HCT116 (cell line): Measurements from ENCODE around the gene FAM120A. TPM values are rescaled to one million over a fixed set of nuclear protein-coding genes. Genes with fewer than 3 reads are reported as not detected.

ENCODE experiments used
- ATAC-seq: fragments of 200-7000 bp; cut with Tn5 transposase; 2 replicates; pipeline ENCODE4 v1.9.1; 2020; ENCODE audit warnings: mild to moderate bottlenecking, moderate library complexity
- BruUV-seq: library from RNA; stranded (reverse); fragments of 400-500 nt; replicated peaks from 2 replicates; lab custom pipeline; 2021; lab: Mats Ljungman, UMichigan
- CTCF ChIA-PET: fragments of 300-600 bp; sonication (Branson Sonifier 250); formaldehyde crosslinking; loops from one replicate; lab custom pipeline; 2021; ENCODE audit warnings: antibody characterized with exemption; lab: Charles Lee
- POLR2A ChIA-PET: fragments of 300-600, 350-600 bp; sonication (Branson Sonifier 250); formaldehyde crosslinking; loops from one replicate; lab custom pipeline; 2021; ENCODE audit warnings: antibody characterized with exemption; lab: Charles Lee
- RAD21 ChIA-PET, 2 experiments: fragments of 300-600 bp; sonication (Branson Sonifier 250); formaldehyde crosslinking; loops; one replicate each; lab custom pipeline; 2023; ENCODE audit warnings: low total read pairs in 2 of 2; ENCODE audit not compliant: uncharacterized antibody in 2 of 2, unreplicated experiment in 2 of 2, low non-redundant PET in 1 of 2; lab: Charles Lee
- DNase-seq: peaks from one replicate; pipeline ENCODE4 v3.0.0-alpha.2; 2010; ENCODE audit warnings: low read depth, low spot score
- H2AFZ ChIP-seq: fragments of 200-600 bp; shearing (Covaris generic), sonication (generic); 2 replicates; pipeline ENCODE4 v1.6.1; 2017; ENCODE audit warnings: low read depth, mixed run types, mixed read lengths, antibody characterized with exemption, low read length; ENCODE audit not compliant: poor library complexity, severe bottlenecking
- H3K27ac ChIP-seq: 2 replicates; pipeline ENCODE4 v1.5.1; 2012; ENCODE audit warnings: low read depth, low read length
- H3K27me3 ChIP-seq: fragments of 200-600 bp; sonication (generic); 2 replicates; pipeline ENCODE4 v1.6.1; 2016; ENCODE audit warnings: mixed run types, low read length, mixed read lengths; ENCODE audit not compliant: insufficient read depth
- H3K36me3 ChIP-seq, 2 experiments: fragments of 200-500 bp in 1 of 2; fragments of 200-600 bp in 1 of 2; sonication (Bioruptor generic) in 1 of 2; sonication (generic) in 1 of 2; 2 replicates each; pipeline versions ENCODE4 v1.5.1 to v1.6.1; 2014 to 2016; ENCODE audit warnings: low read length in 2 of 2, inconsistent platforms in 1 of 2, mixed read lengths in 1 of 2, mixed run types in 1 of 2; ENCODE audit not compliant: insufficient read depth in 2 of 2, control insufficient read depth in 1 of 2
- H3K4me1 ChIP-seq, 2 experiments: fragments of 200-600 bp in 1 of 2; sonication (generic) in 1 of 2; 2 replicates each; pipeline versions ENCODE4 v1.5.1 to v1.6.1; 2012 to 2017; ENCODE audit warnings: low read length in 2 of 2, inconsistent platforms in 1 of 2, mild to moderate bottlenecking in 1 of 2, mixed read lengths in 1 of 2, mixed run types in 1 of 2, moderate library complexity in 1 of 2; ENCODE audit not compliant: insufficient read depth in 2 of 2, control insufficient read depth in 1 of 2
- H3K4me2 ChIP-seq: fragments of 200-600 bp; sonication (generic); 2 replicates; pipeline ENCODE4 v1.6.1; 2017; ENCODE audit warnings: mixed run types, low read length, mixed read lengths
- H3K4me3 ChIP-seq, 2 experiments: fragments of 200-600 bp in 1 of 2; sonication (generic) in 1 of 2; replicated peaks in 1 of 2; 2 replicates each; pipeline ENCODE4 v1.5.1; 2011 to 2016; ENCODE audit warnings: low read length in 2 of 2, control low read depth in 1 of 2, low read depth in 1 of 2, mild to moderate bottlenecking in 1 of 2, mixed read lengths in 1 of 2, mixed run types in 1 of 2
- H3K79me2 ChIP-seq: fragments of 200-600 bp; sonication (generic); 2 replicates; pipeline ENCODE4 v1.6.1; 2017; ENCODE audit warnings: mild to moderate bottlenecking, mixed run types, low read length, moderate library complexity, mixed read lengths; ENCODE audit not compliant: insufficient read depth
- H3K9ac ChIP-seq: fragments of 200-600 bp; sonication (generic); 2 replicates; pipeline ENCODE4 v1.6.1; 2016; ENCODE audit warnings: low read length, mixed read lengths
- H3K9me2 ChIP-seq: fragments of 200-600 bp; sonication (generic), shearing (Covaris generic); 2 replicates; pipeline ENCODE4 v1.6.1; 2017; ENCODE audit warnings: mixed run types, mild to moderate bottlenecking, moderate library complexity; ENCODE audit not compliant: insufficient read depth
- H3K9me3 ChIP-seq, 2 experiments: fragments of 200-500 bp in 1 of 2; fragments of 200-600 bp in 1 of 2; sonication (Bioruptor generic) in 1 of 2; sonication (generic) in 1 of 2; 2 replicates each; pipeline ENCODE4 v1.6.1; 2014 to 2017; ENCODE audit warnings: low read length in 2 of 2, mixed read lengths in 2 of 2, inconsistent platforms in 1 of 2, low read depth in 1 of 2, mild to moderate bottlenecking in 1 of 2, mixed run types in 1 of 2, moderate library complexity in 1 of 2; ENCODE audit not compliant: control insufficient read depth in 1 of 2, insufficient read depth in 1 of 2
- H4K20me1 ChIP-seq: fragments of 200-600 bp; sonication (generic), shearing (Covaris generic); 2 replicates; pipeline ENCODE4 v1.6.1; 2017; ENCODE audit warnings: mixed run types, mild to moderate bottlenecking, moderate library complexity; ENCODE audit not compliant: insufficient read depth
- CBX3 ChIP-seq: IDR thresholded peaks from 2 replicates; pipeline ENCODE4 v1.6.1; 2012; ENCODE audit warnings: low read depth
- CEBPB ChIP-seq: IDR thresholded peaks from 2 replicates; pipeline ENCODE4 v1.6.1; 2012; ENCODE audit warnings: low read depth
- EGR1 ChIP-seq: IDR thresholded peaks from 2 replicates; pipeline ENCODE4 v1.6.1; 2012; ENCODE audit warnings: low read depth
- ELF1 ChIP-seq: IDR thresholded peaks from 2 replicates; pipeline ENCODE4 v1.6.1; 2012; ENCODE audit warnings: low read depth, borderline replicate concordance
- EZH2 ChIP-seq: fragments of 200-600 bp; sonication (generic); IDR thresholded peaks from 2 replicates; pipeline ENCODE4 v1.6.1; 2017; ENCODE audit warnings: antibody characterized with exemption, mixed run types
- FOSL1 ChIP-seq: IDR thresholded peaks from 2 replicates; pipeline ENCODE4 v1.6.1; 2012; ENCODE audit warnings: low read depth
- JUND ChIP-seq: IDR thresholded peaks from 2 replicates; pipeline ENCODE4 v1.6.1; 2012
- POLR2AphosphoS5 ChIP-seq: IDR thresholded peaks from 2 replicates; pipeline ENCODE4 v1.6.1; 2011; ENCODE audit warnings: mild to moderate bottlenecking, low read depth, low read length, moderate library complexity
- YY1 ChIP-seq: IDR thresholded peaks from 2 replicates; pipeline ENCODE4 v1.6.1; 2011; ENCODE audit warnings: low read length, low read depth, moderate library complexity, mild to moderate bottlenecking; ENCODE audit not compliant: insufficient replicate concordance; ENCODE audit errors: extremely low read depth
- ZFX ChIP-seq: fragments of 450-650 bp; IDR thresholded peaks from 2 replicates; pipeline ENCODE4 v1.6.1; 2017
- intact Hi-C: fragments of 100-400 bp; cut with micrococcal nuclease; formaldehyde crosslinking; loops from 2 replicates; pipeline ENCODE4 v1.10.0; 2022
- total RNA-seq: library from RNA; stranded (reverse); gene quantifications from one replicate; pipeline ENCODE4 v1.2.1, GENCODE V29; 2021; ENCODE audit not compliant: unreplicated experiment
- TF ChIP-seq, protein P1 (sequence below): IDR thresholded peaks from 2 replicates; pipeline ENCODE4 v1.6.1; 2011; ENCODE audit warnings: mild to moderate bottlenecking, low read length, moderate library complexity; ENCODE audit not compliant: insufficient replicate concordance; ENCODE audit errors: extremely low read depth
- TF ChIP-seq, protein P2 (sequence below), 3 experiments: fragments of 200-600 bp in 1 of 3; sonication (generic) in 1 of 3; IDR thresholded peaks in 2 of 3; conservative IDR thresholded peaks in 1 of 3; 2 replicates each; pipeline ENCODE4 v1.5.1; 2012 to 2017; ENCODE audit warnings: low read depth in 2 of 3, low read length in 2 of 3, antibody characterized with exemption in 1 of 3, borderline replicate concordance in 1 of 3, control low read depth in 1 of 3, mild to moderate bottlenecking in 1 of 3, mixed read lengths in 1 of 3, mixed run types in 1 of 3, moderate library complexity in 1 of 3; ENCODE audit not compliant: insufficient read depth in 1 of 3

The FAM120A gene
- total RNA-seq, 1 experiment from 2014 or later, result 122 TPM

DNA sequence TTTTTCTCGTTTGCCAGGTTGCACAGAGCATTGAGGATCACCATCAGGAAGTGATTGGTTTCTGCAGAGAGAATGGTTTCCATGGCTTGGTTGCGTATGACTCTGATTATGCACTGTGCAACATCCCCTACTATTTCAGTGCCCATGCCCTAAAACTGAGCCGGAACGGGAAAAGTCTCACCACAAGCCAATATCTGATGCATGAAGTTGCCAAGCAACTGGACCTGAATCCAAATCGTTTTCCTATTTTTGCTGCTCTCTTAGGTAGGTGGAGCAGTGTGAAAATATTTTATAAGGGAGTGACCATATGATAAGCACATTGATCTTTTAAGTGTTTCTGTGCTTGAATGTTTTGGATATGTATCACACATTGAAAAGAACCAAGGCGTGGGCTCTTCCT is 19.6 kb downstream of the FAM120A start:
- no peak for TF ChIP-seq EGR1
- no peak for TF ChIP-seq JUND
- TF ChIP-seq POLR2AphosphoS5, result no peak
- TF ChIP-seq CBX3, result no peak
- no peak for TF ChIP-seq FOSL1
- TF ChIP-seq ELF1, result no peak
- no peak for TF ChIP-seq EZH2
- no peak for TF ChIP-seq CEBPB
- no peak for TF ChIP-seq ZFX
- no peak for TF ChIP-seq YY1
- TF ChIP-seq, protein P1, sequence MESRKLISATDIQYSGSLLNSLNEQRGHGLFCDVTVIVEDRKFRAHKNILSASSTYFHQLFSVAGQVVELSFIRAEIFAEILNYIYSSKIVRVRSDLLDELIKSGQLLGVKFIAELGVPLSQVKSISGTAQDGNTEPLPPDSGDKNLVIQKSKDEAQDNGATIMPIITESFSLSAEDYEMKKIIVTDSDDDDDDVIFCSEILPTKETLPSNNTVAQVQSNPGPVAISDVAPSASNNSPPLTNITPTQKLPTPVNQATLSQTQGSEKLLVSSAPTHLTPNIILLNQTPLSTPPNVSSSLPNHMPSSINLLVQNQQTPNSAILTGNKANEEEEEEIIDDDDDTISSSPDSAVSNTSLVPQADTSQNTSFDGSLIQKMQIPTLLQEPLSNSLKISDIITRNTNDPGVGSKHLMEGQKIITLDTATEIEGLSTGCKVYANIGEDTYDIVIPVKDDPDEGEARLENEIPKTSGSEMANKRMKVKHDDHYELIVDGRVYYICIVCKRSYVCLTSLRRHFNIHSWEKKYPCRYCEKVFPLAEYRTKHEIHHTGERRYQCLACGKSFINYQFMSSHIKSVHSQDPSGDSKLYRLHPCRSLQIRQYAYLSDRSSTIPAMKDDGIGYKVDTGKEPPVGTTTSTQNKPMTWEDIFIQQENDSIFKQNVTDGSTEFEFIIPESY, result no peak
- TF ChIP-seq, protein P2, sequence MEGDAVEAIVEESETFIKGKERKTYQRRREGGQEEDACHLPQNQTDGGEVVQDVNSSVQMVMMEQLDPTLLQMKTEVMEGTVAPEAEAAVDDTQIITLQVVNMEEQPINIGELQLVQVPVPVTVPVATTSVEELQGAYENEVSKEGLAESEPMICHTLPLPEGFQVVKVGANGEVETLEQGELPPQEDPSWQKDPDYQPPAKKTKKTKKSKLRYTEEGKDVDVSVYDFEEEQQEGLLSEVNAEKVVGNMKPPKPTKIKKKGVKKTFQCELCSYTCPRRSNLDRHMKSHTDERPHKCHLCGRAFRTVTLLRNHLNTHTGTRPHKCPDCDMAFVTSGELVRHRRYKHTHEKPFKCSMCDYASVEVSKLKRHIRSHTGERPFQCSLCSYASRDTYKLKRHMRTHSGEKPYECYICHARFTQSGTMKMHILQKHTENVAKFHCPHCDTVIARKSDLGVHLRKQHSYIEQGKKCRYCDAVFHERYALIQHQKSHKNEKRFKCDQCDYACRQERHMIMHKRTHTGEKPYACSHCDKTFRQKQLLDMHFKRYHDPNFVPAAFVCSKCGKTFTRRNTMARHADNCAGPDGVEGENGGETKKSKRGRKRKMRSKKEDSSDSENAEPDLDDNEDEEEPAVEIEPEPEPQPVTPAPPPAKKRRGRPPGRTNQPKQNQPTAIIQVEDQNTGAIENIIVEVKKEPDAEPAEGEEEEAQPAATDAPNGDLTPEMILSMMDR (IDR thresholded peaks at IDR 0.05 in 2 of 3, conservative IDR thresholded peaks at IDR 0.05 in 1 of 3; ENCODE audit: borderline replicate concordance in 1 of 3, insufficient read depth in 1 of 3, low read depth in 2 of 3, low read length in 2 of 3), result no peak
- CTCF ChIA-PET, result no interaction called here

More for the DNA sequence above, 19.6 kb downstream of the FAM120A start:
- Histone ChIP-seq H3K4me2 (no peak overlapping the region), H3K9me2 (no peaks in the 10 kb centered on the region), H3K9ac (no peak overlapping the region), H4K20me1 (peaks cover 23% of the 10 kb centered on the region; the same call in 1 of the 2 replicates), H3K27me3 (no peaks in the 10 kb centered on the region), H3K79me2 (peaks cover 99% of the 10 kb centered on the region), H3K4me1 (peaks cover 12 to 15% of the 10 kb centered on the region in 2 experiments), H3K36me3 (peaks cover 0 to 8% of the 10 kb centered on the region in 2 experiments; a peak in 3 of 4 replicates), H2AFZ (no peak overlapping the region), H3K4me3 (no peak overlapping the region), H3K27ac (no peak overlapping the region), H3K9me3 (no peaks in the 10 kb centered on the region)
- RAD21 ChIA-PET, result no interaction called here
- POLR2A ChIA-PET, result no interaction called here
- no TSS peak for BruUV-seq
- intact Hi-C loops, result no loop called here
- no peak for ATAC-seq
- DNase-seq, result no peak
